Hepatocyte (in vitro differentiated cells): ENCODE results near the gene STK32C. TPM values are rescaled to one million over a fixed set of nuclear protein-coding genes. Genes with fewer than 3 reads are reported as not detected.

Experiments used
- DNase-seq: peaks from one replicate; pipeline ENCODE4 v3.0.0-alpha.2; 2016; ENCODE audit warnings: low spot score
- H2AFZ ChIP-seq: fragments of 200-600 bp; sonication (generic); 2 replicates; pipeline ENCODE4 v1.6.0; 2016; ENCODE audit warnings: antibody characterized with exemption, mild to moderate bottlenecking
- H3K27ac ChIP-seq: fragments of 200-600 bp; sonication (generic); 2 replicates; pipeline ENCODE4 v1.5.1; 2016; ENCODE audit warnings: mild to moderate bottlenecking
- H3K27me3 ChIP-seq: fragments of 200-600 bp; sonication (generic); 2 replicates; pipeline ENCODE4 v1.6.1; 2016
- H3K36me3 ChIP-seq: fragments of 200-600 bp; sonication (generic); replicated peaks from 2 replicates; pipeline ENCODE4 v1.5.1; 2016; ENCODE audit warnings: low read depth; ENCODE audit not compliant: insufficient read depth
- H3K4me1 ChIP-seq: fragments of 200-600 bp; sonication (generic); 2 replicates; pipeline ENCODE4 v1.5.1; 2016; ENCODE audit warnings: mild to moderate bottlenecking, moderate library complexity; ENCODE audit not compliant: insufficient read depth
- H3K4me2 ChIP-seq: fragments of 200-600 bp; sonication (generic); 2 replicates; pipeline ENCODE4 v1.6.0; 2016
- H3K4me3 ChIP-seq: fragments of 200-600 bp; sonication (generic); 2 replicates; pipeline ENCODE4 v1.5.1; 2016; ENCODE audit warnings: mild to moderate bottlenecking
- H3K79me2 ChIP-seq: fragments of 200-600 bp; sonication (generic); 2 replicates; pipeline ENCODE4 v1.6.0; 2017; ENCODE audit warnings: mild to moderate bottlenecking
- H3K9me2 ChIP-seq: fragments of 200-600 bp; sonication (generic); replicated peaks from 2 replicates; pipeline ENCODE4 v1.6.0; 2017; ENCODE audit warnings: mild to moderate bottlenecking; ENCODE audit not compliant: insufficient read depth
- H3K9me3 ChIP-seq: fragments of 200-600 bp; sonication (generic); 2 replicates; pipeline ENCODE4 v1.5.1; 2016; ENCODE audit warnings: low read depth, mild to moderate bottlenecking
- H4K20me1 ChIP-seq: fragments of 200-600 bp; sonication (generic); 2 replicates; pipeline ENCODE4 v1.6.0; 2016; ENCODE audit warnings: mild to moderate bottlenecking; ENCODE audit not compliant: insufficient read depth, poor library complexity, severe bottlenecking
- EZH2 ChIP-seq: fragments of 200-600 bp; sonication (generic); IDR thresholded peaks from 2 replicates; pipeline ENCODE4 v1.6.1; 2016; ENCODE audit warnings: antibody characterized with exemption, mild to moderate bottlenecking, borderline replicate concordance
- EZH2phosphoT487 ChIP-seq: fragments of 200-600 bp; sonication (generic); IDR thresholded peaks from one replicate; pipeline ENCODE4 v1.6.1; 2018; ENCODE audit warnings: antibody characterized with exemption, mild to moderate bottlenecking, low read depth, moderate library complexity; ENCODE audit not compliant: unreplicated experiment, severe bottlenecking
- WGBS: methylation state at CpG from one replicate; pipeline ENCODE4 v1.1.6; 2016; ENCODE audit warnings: low lambda C conversion rate; ENCODE audit errors: missing lambda C conversion rate; 5-methylcytosine and 5-hydroxymethylcytosine counted together
- polyA plus RNA-seq: library from polyadenylated mRNA; unstranded; fragments of >200 nt; fragmentation: Nextera tagmentation; extraction: Ambion mirVana; gene quantifications from 2 replicates; pipeline ENCODE4 v1.2.1, GENCODE V29; 2016
- total RNA-seq: library from RNA; depleted of rRNA; stranded (reverse); fragments of >200 nt; gene quantifications from 2 replicates; pipeline ENCODE4 v1.2.3, GENCODE V29; 2014
- TF ChIP-seq, protein P1 (sequence below): fragments of 200-600 bp; sonication (generic); IDR thresholded peaks from 2 replicates; pipeline ENCODE4 v1.5.1; 2016; ENCODE audit warnings: antibody characterized with exemption, mild to moderate bottlenecking; ENCODE audit not compliant: poor library complexity

STK32C gene
- total and polyA plus RNA-seq, 2 experiments from 2014 or later = 7.9 to 12.2 TPM

DNA sequence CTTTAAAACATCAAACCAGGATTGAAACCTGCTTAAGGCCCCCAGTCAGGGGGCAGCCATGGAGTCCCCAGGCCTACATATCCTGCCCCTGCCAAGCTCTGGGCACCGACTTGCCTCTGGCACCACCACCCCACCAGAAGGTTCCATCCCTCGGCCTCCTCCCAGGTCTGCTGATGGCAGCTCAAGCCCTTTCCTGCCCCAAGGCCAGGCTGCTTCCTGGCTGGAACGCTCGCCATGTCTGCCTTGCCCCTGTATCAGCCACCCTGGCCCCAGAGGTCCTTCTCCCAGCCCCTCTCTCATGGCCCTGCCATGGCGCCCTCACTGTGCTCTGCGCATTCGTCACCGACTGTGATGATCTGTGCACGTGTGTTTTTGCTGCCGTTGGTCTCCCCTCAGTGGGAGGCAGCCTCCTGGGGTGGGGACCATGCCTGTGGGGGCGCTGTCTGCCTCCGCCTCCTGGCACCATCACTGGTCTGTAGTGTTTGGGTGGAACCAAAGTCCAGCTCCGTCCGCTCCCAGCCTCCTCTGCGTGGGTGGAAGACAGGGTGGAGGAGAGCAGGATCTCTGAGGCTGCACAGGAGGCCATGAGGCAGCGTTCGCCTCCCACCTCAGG lies 117.8 kb downstream of the STK32C start:
- no peaks in the 10 kb centered on the region for H4K20me1 ChIP-seq
- no peak overlapping the region for H2AFZ ChIP-seq
- WGBS = 94% methylated on average over 17 of the region's 17 CpGs
- peaks cover 10% of the 10 kb centered on the region for H3K4me1 ChIP-seq
- H3K36me3 ChIP-seq = no peaks in the 10 kb centered on the region
- TF ChIP-seq, protein P1, sequence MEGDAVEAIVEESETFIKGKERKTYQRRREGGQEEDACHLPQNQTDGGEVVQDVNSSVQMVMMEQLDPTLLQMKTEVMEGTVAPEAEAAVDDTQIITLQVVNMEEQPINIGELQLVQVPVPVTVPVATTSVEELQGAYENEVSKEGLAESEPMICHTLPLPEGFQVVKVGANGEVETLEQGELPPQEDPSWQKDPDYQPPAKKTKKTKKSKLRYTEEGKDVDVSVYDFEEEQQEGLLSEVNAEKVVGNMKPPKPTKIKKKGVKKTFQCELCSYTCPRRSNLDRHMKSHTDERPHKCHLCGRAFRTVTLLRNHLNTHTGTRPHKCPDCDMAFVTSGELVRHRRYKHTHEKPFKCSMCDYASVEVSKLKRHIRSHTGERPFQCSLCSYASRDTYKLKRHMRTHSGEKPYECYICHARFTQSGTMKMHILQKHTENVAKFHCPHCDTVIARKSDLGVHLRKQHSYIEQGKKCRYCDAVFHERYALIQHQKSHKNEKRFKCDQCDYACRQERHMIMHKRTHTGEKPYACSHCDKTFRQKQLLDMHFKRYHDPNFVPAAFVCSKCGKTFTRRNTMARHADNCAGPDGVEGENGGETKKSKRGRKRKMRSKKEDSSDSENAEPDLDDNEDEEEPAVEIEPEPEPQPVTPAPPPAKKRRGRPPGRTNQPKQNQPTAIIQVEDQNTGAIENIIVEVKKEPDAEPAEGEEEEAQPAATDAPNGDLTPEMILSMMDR = no peak
- no peak for TF ChIP-seq EZH2phosphoT487
- TF ChIP-seq EZH2 = no peak
- no peaks in the 10 kb centered on the region for H3K9me3 ChIP-seq
- no peak overlapping the region for H3K4me2 ChIP-seq
- H3K4me3 ChIP-seq = no peak overlapping the region
- H3K79me2 ChIP-seq = no peaks in the 10 kb centered on the region
- no peak for DNase-seq
- H3K27me3 ChIP-seq = peaks cover 45% of the 10 kb centered on the region
- no peak overlapping the region for H3K27ac ChIP-seq
- H3K9me2 ChIP-seq = no peaks in the 10 kb centered on the region

DNA sequence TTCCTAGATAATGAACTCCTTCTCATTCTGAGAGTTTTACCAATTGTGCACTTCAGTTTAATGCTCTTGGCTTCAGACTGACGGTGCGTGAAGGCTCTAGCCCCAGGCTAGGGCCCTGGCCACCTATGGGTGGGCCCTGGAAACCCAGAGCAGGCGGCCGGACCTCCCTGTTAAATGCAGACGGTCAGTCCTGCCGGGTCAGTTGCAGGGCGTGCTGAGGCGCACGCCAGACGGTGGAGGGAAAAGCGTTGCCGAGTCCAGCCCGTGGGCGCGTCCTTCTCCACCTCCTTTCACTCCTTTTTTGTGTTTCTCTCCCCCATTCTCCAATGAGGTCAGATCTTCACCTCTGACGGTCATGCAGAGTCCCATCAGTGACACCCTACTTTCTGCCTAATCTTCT lies 118.7 kb downstream of the STK32C start:
- TF ChIP-seq EZH2phosphoT487 (no peak), EZH2 (no peak)
- TF ChIP-seq, protein P1 = no peak
- Histone ChIP-seq H3K4me2 (no peak overlapping the region), H3K79me2 (no peaks in the 10 kb centered on the region), H2AFZ (no peak overlapping the region), H3K9me3 (no peaks in the 10 kb centered on the region), H3K4me1 (peaks cover 10% of the 10 kb centered on the region), H3K27me3 (peaks cover 54% of the 10 kb centered on the region), H3K9me2 (no peaks in the 10 kb centered on the region), H3K36me3 (no peaks in the 10 kb centered on the region), H3K4me3 (no peak overlapping the region), H3K27ac (no peak overlapping the region), H4K20me1 (no peaks in the 10 kb centered on the region)
- DNase-seq = no peak
- 91% methylated on average over 9 of the region's 16 CpGs for WGBS

GRCh38 chr10:132188331-132188730 lies 119.4 kb downstream of the STK32C start:
- no peaks in the 10 kb centered on the region for H3K79me2 ChIP-seq
- no peaks in the 10 kb centered on the region for H3K9me2 ChIP-seq
- 57% methylated on average over 13 of the region's 13 CpGs for WGBS
- no peak for DNase-seq
- no peak overlapping the region for H3K27ac ChIP-seq
- H3K36me3 ChIP-seq = no peaks in the 10 kb centered on the region
- H3K4me1 ChIP-seq = peaks cover 10% of the 10 kb centered on the region
- no peaks in the 10 kb centered on the region for H4K20me1 ChIP-seq
- H3K4me3 ChIP-seq = no peak overlapping the region
- TF ChIP-seq EZH2 (no peak), EZH2phosphoT487 (no peak)
- TF ChIP-seq, protein P1 = no peak
- peak overlapping the region; percentile 88 for H3K4me2 ChIP-seq
- H3K27me3 ChIP-seq = peaks cover 61% of the 10 kb centered on the region
- no peaks in the 10 kb centered on the region for H3K9me3 ChIP-seq
- H2AFZ ChIP-seq = no peak overlapping the region
